Measurements from ENCODE around the gene PPM1B. TPM values are rescaled to one million over a fixed set of nuclear protein-coding genes. Genes with fewer than 3 reads are reported as not detected.

PPM1B gene
- total and polyA plus RNA-seq, 2 of the 8 experiments (the other 6 are each of a cell fraction or from before 2014, with no cell fraction given): 43.6 to 126 TPM

DNA sequence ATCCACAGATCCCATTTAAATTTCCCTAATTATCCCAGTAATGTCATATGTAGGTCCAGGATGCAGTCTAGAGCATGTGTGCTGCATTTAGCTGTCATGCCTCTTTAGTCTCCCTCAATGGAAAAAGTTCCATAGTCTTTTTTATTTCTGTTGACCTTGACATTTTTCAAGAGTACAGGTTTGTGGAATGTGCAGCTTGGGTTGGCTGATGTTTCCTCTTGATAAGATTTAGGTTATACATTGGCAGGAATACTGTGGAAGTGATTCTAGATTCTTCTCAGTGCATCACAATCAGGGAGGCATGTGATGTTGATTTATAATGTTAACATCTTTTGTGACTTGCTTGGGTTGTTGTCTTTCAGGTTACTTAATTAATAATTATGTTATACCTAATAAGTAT lies 42.5 kb downstream of the PPM1B start (continued):
- TF ChIP-seq TBP (IDR thresholded peaks at IDR 0.05; ENCODE audit: low read depth, low read length) (no peak), BCL11A (IDR thresholded peaks at IDR 0.05; ENCODE audit: low read depth in 2 of 2, low read length in 2 of 2) (no peak), CEBPB (IDR thresholded peaks at IDR 0.05; ENCODE audit: low read depth, low read length) (no peak), RNF2 (IDR thresholded peaks at IDR 0.05; ENCODE audit: borderline replicate concordance, low read depth, low read length, missing control alignments, poor library complexity, severe bottlenecking) (no peak), KDM4A (IDR thresholded peaks at IDR 0.05; ENCODE audit: low read depth, low read length, severe bottlenecking) (no peak), BACH1 (IDR thresholded peaks at IDR 0.05; ENCODE audit: low read length) (no peak)
